ENCODE measurements around the gene SLC2A4RG.

The SLC2A4RG gene

GRCh38 chr20:63759377-63759901 is 19.9 kb downstream of the SLC2A4RG start:
- no peak for TF ChIP-seq GATA3 (IDR thresholded peaks at IDR 0.05; ENCODE audit: low read depth, low read length)
- no peak for TF ChIP-seq GATA2 (IDR thresholded peaks at IDR 0.05; ENCODE audit: low read depth, low read length)

GRCh38 chr20:63765082-63765873 is 25.7 kb downstream of the SLC2A4RG start:
- TF ChIP-seq GATA2 (IDR thresholded peaks at IDR 0.05; ENCODE audit: low read depth, low read length) (no peak), GATA3 (IDR thresholded peaks at IDR 0.05; ENCODE audit: low read depth, low read length) (no peak)

GRCh38 chr20:63765902-63766301 is 26.3 kb downstream of the SLC2A4RG start:
- no peak for TF ChIP-seq GATA2 (IDR thresholded peaks at IDR 0.05; ENCODE audit: low read depth, low read length)
- no peak for TF ChIP-seq GATA3 (IDR thresholded peaks at IDR 0.05; ENCODE audit: low read depth, low read length)

- TF ChIP-seq GATA2 (IDR thresholded peaks at IDR 0.05; ENCODE audit: low read depth, low read length) (no peak), GATA3 (IDR thresholded peaks at IDR 0.05; ENCODE audit: low read depth, low read length) (no peak)
Observed at GRCh38 chr20:63766695-63767426, 27.3 kb downstream of the SLC2A4RG start.

GRCh38 chr20:63767456-63767855 is 27.9 kb downstream of the SLC2A4RG start:
- TF ChIP-seq GATA2 (IDR thresholded peaks at IDR 0.05; ENCODE audit: low read depth, low read length): no peak
- TF ChIP-seq GATA3 (IDR thresholded peaks at IDR 0.05; ENCODE audit: low read depth, low read length): no peak

GRCh38 chr20:63767886-63768285 is 28.3 kb downstream of the SLC2A4RG start:
- TF ChIP-seq GATA3 (IDR thresholded peaks at IDR 0.05; ENCODE audit: low read depth, low read length) (no peak), GATA2 (IDR thresholded peaks at IDR 0.05; ENCODE audit: low read depth, low read length) (no peak)

GRCh38 chr20:63768591-63769515 is 29.3 kb downstream of the SLC2A4RG start:
- TF ChIP-seq GATA2 (IDR thresholded peaks at IDR 0.05; ENCODE audit: low read depth, low read length): no peak
- no peak for TF ChIP-seq GATA3 (IDR thresholded peaks at IDR 0.05; ENCODE audit: low read depth, low read length)

GRCh38 chr20:63769891-63770474 is 30.4 kb downstream of the SLC2A4RG start:
- no peak for TF ChIP-seq GATA2 (IDR thresholded peaks at IDR 0.05; ENCODE audit: low read depth, low read length)
- TF ChIP-seq GATA3 (IDR thresholded peaks at IDR 0.05; ENCODE audit: low read depth, low read length): no peak

GRCh38 chr20:63771046-63771707 is 31.6 kb downstream of the SLC2A4RG start:
- no peak for TF ChIP-seq GATA3 (IDR thresholded peaks at IDR 0.05; ENCODE audit: low read depth, low read length)
- no peak for TF ChIP-seq GATA2 (IDR thresholded peaks at IDR 0.05; ENCODE audit: low read depth, low read length)

- TF ChIP-seq GATA2 (IDR thresholded peaks at IDR 0.05; ENCODE audit: low read depth, low read length): no peak
- no peak for TF ChIP-seq GATA3 (IDR thresholded peaks at IDR 0.05; ENCODE audit: low read depth, low read length)
Observed at GRCh38 chr20:63772781-63773518, 33.4 kb downstream of the SLC2A4RG start.

- no peak for TF ChIP-seq GATA2 (IDR thresholded peaks at IDR 0.05; ENCODE audit: low read depth, low read length)
- no peak for TF ChIP-seq GATA3 (IDR thresholded peaks at IDR 0.05; ENCODE audit: low read depth, low read length)
Observed at GRCh38 chr20:63773571-63774241, 34.1 kb downstream of the SLC2A4RG start.

- TF ChIP-seq GATA3 (IDR thresholded peaks at IDR 0.05; ENCODE audit: low read depth, low read length) (no peak), GATA2 (IDR thresholded peaks at IDR 0.05; ENCODE audit: low read depth, low read length) (no peak)
Observed at GRCh38 chr20:63774306-63774705, 34.7 kb downstream of the SLC2A4RG start.
